MCF 10A (cell line): ENCODE data around the gene SLC10A7. TPM values are rescaled to one million over a fixed set of nuclear protein-coding genes. Genes with fewer than 3 reads are reported as not detected.

Source experiments
- BruUV-seq: library from RNA; stranded (reverse); fragments of 400-500 nt; replicated peaks from 2 replicates; lab custom pipeline; 2021; lab: Mats Ljungman, UMichigan
- CTCF ChIA-PET: fragments of 300-600 bp; sonication (Branson Sonifier 250); formaldehyde crosslinking; extraction: SDS; loops from one replicate; lab custom pipeline; 2021; ENCODE audit warnings: antibody characterized with exemption, inconsistent platforms; lab: Yijun Ruan, JAX
- POLR2A ChIA-PET: fragments of 300-600, 350-650 bp; sonication (Branson Sonifier 250); formaldehyde crosslinking; extraction: SDS; loops from one replicate; lab custom pipeline; 2020; ENCODE audit warnings: antibody characterized with exemption, inconsistent platforms; lab: Yijun Ruan, JAX
- DNase-seq: peaks from one replicate; pipeline ENCODE4 v3.0.0-alpha.2; 2018; ENCODE audit not compliant: unreplicated experiment
- H3K27ac Mint-ChIP-seq: one replicate; pipeline ENCODE4 v1.8.0; 2022; ENCODE audit warnings: mild to moderate bottlenecking, low read depth, mixed read lengths; ENCODE audit not compliant: unreplicated experiment
- H3K27me3 Mint-ChIP-seq: one replicate; pipeline ENCODE4 v1.8.0; 2022; ENCODE audit warnings: mixed read lengths; ENCODE audit not compliant: insufficient read depth, unreplicated experiment
- H3K36me3 Mint-ChIP-seq: one replicate; pipeline ENCODE4 v1.8.0; 2022; ENCODE audit warnings: mild to moderate bottlenecking, moderate library complexity, mixed read lengths; ENCODE audit not compliant: insufficient read depth, unreplicated experiment
- H3K4me1 Mint-ChIP-seq: one replicate; pipeline ENCODE4 v1.8.0; 2022; ENCODE audit warnings: mixed read lengths; ENCODE audit not compliant: insufficient read depth, unreplicated experiment
- H3K4me3 Mint-ChIP-seq: one replicate; pipeline ENCODE4 v1.8.0; 2022; ENCODE audit warnings: mild to moderate bottlenecking, moderate library complexity, mixed read lengths; ENCODE audit not compliant: unreplicated experiment
- H3K9me3 Mint-ChIP-seq: one replicate; pipeline ENCODE4 v1.8.0; 2022; ENCODE audit warnings: mixed read lengths; ENCODE audit not compliant: unreplicated experiment
- intact Hi-C: fragments of 100-400 bp; cut with micrococcal nuclease; formaldehyde crosslinking; loops from 2 replicates; pipeline ENCODE4 v1.14.1; 2022
- total RNA-seq: library from RNA; stranded (reverse); gene quantifications from 2 replicates; pipeline ENCODE4 v1.2.3, GENCODE V29; 2022
- TF ChIP-seq, protein P1 (sequence below): fragments of 200-600 bp; IDR thresholded peaks from one replicate; pipeline ENCODE4 v1.8.0; 2022; ENCODE audit warnings: antibody characterized with exemption, mild to moderate bottlenecking; ENCODE audit not compliant: unreplicated experiment

SLC10A7 gene
- total RNA-seq, 1 experiment from 2014 or later = 23.0 TPM

GRCh38 chr4:146490106-146490505, 31.6 kb downstream of the SLC10A7 start:
- intact Hi-C loops = no loop called here
- CTCF ChIA-PET = interaction anchor here (0.7 kb wide), 1 partner anchor 148 kb away, joined by 3 read pairs; no protein-coding TSS in a partner anchor

DNA sequence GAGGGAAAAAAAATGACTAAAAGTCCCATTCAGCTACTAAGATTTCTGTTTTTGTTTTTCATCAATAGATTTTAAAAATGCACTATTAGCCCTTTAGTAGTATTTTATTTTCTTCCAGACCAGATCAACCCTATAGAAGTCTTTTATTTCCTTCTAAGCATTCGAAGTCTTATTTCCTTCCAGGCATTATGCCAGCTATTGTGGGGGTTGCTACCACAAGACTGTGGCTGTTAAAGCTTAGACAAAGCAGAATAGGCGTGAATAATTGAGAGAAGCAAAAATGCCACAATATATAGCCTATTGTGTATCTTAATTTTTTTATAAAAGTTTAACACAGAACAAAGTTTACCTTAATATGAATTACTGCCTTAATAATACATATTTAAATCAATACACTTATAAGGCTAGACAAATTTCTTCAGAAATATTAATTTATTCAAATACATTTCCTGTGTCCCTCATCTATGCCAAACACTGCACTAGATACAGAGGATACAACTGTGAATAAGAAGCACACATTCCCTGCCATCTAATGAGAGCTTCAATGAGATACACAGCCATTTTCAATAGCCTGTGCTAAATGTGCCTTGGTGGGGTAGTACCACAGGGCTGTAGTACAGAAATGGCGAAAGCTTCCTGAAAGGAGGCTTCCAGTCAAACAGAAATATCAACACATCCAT, 33.1 kb downstream of the SLC10A7 start:
- POLR2A ChIA-PET = no interaction called here
- Mint-ChIP-seq H3K9me3 (no peaks in the 10 kb centered on the region), H3K36me3 (peaks cover 19% of the 10 kb centered on the region), H3K4me3 (no peak overlapping the region), H3K4me1 (no peaks in the 10 kb centered on the region), H3K27ac (no peak overlapping the region), H3K27me3 (no peaks in the 10 kb centered on the region)
- DNase-seq = no peak
- BruUV-seq = no TSS peak
- CTCF ChIA-PET = interaction anchor here (0.7 to 1.0 kb wide), 3 partner anchors 10 to 148 kb away, joined by 3 read pairs; no protein-coding TSS in a partner anchor
- TF ChIP-seq, protein P1, sequence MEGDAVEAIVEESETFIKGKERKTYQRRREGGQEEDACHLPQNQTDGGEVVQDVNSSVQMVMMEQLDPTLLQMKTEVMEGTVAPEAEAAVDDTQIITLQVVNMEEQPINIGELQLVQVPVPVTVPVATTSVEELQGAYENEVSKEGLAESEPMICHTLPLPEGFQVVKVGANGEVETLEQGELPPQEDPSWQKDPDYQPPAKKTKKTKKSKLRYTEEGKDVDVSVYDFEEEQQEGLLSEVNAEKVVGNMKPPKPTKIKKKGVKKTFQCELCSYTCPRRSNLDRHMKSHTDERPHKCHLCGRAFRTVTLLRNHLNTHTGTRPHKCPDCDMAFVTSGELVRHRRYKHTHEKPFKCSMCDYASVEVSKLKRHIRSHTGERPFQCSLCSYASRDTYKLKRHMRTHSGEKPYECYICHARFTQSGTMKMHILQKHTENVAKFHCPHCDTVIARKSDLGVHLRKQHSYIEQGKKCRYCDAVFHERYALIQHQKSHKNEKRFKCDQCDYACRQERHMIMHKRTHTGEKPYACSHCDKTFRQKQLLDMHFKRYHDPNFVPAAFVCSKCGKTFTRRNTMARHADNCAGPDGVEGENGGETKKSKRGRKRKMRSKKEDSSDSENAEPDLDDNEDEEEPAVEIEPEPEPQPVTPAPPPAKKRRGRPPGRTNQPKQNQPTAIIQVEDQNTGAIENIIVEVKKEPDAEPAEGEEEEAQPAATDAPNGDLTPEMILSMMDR = no peak
- intact Hi-C loops = no loop called here

More at GRCh38 chr4:146490106-146490505, 31.6 kb downstream of the SLC10A7 start:
- peaks cover 1% of the 10 kb centered on the region for H3K4me1 Mint-ChIP-seq
- H3K4me3 Mint-ChIP-seq = no peak overlapping the region
- DNase-seq = no peak
- no peaks in the 10 kb centered on the region for H3K9me3 Mint-ChIP-seq
- no peaks in the 10 kb centered on the region for H3K27me3 Mint-ChIP-seq
- BruUV-seq = no TSS peak
- H3K27ac Mint-ChIP-seq = no peak overlapping the region
- TF ChIP-seq, protein P1 = no peak
- POLR2A ChIA-PET = no interaction called here
- H3K36me3 Mint-ChIP-seq = peaks cover 19% of the 10 kb centered on the region

DNA sequence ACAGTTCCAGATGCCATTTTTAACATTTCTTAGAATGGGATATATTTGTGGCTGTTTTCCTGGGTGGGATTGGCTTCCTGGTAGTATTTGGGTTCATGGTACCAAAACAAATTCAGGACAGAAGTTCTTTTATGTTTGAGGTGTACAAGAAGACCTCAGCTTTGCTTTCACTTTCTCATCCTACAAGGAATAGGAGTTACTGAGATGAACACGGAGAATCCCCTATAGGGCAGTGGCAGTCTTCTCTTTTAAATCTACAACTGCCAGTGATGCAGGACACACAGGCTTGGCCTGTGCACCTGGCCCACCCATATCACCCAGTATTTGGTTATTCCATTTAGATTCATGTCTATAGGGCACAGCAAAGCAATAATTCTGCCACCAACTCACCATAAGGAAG, 35.2 kb downstream of the SLC10A7 start:
- ChIA-PET POLR2A (interaction anchor here (1.7 kb wide), 1 partner anchor 9 kb away, joined by 7 read pairs; no protein-coding TSS in a partner anchor), CTCF (interaction anchor here (0.6 kb wide), 1 partner anchor 611 kb away, joined by 3 read pairs; no protein-coding TSS in a partner anchor)
- DNase-seq = no peak
- Mint-ChIP-seq H3K9me3 (peaks cover 10% of the 10 kb centered on the region), H3K4me1 (no peaks in the 10 kb centered on the region), H3K4me3 (no peak overlapping the region), H3K27me3 (no peaks in the 10 kb centered on the region), H3K27ac (no peak overlapping the region), H3K36me3 (peaks cover 13% of the 10 kb centered on the region)
- TF ChIP-seq, protein P1 = no peak
- BruUV-seq = no TSS peak
- intact Hi-C loops = no loop called here

GRCh38 chr4:146485968-146486367, 35.8 kb downstream of the SLC10A7 start:
- no TSS peak for BruUV-seq
- ChIA-PET CTCF (interaction anchor here (1.5 kb wide), 1 partner anchor 11 kb away, joined by 3 read pairs; no protein-coding TSS in a partner anchor), POLR2A (interaction anchor here (1.7 kb wide), 1 partner anchor 9 kb away, joined by 7 read pairs; no protein-coding TSS in a partner anchor)
- Mint-ChIP-seq H3K4me3 (no peak overlapping the region), H3K9me3 (peaks cover 10% of the 10 kb centered on the region), H3K27ac (no peak overlapping the region), H3K4me1 (no peaks in the 10 kb centered on the region), H3K27me3 (no peaks in the 10 kb centered on the region), H3K36me3 (peaks cover 13% of the 10 kb centered on the region)
- intact Hi-C loops = no loop called here
- DNase-seq = no peak
- TF ChIP-seq, protein P1 = no peak
